WTC11 (cell line): ENCODE measurements around the gene WWOX. TPM values are rescaled to one million over a fixed set of nuclear protein-coding genes. Genes with fewer than 3 reads are reported as not detected.

Experiments
- ATAC-seq: fragments of 200-7000 bp; cut with Tn5 transposase; 2 replicates; pipeline ENCODE4 v1.10.0; 2021; ENCODE audit warnings: mild to moderate bottlenecking, moderate library complexity
- CTCF ChIA-PET: fragments of 300-600 bp; sonication (Branson Sonifier 250); formaldehyde crosslinking; loops from one replicate; lab custom pipeline; 2021; ENCODE audit warnings: antibody characterized with exemption; lab: Charles Lee
- POLR2A ChIA-PET: fragments of 350-600 bp; sonication (Branson Sonifier 250); formaldehyde crosslinking; loops from one replicate; lab custom pipeline; 2021; ENCODE audit warnings: antibody characterized with exemption; lab: Charles Lee
- DNase-seq: peaks from one replicate; pipeline ENCODE4 v3.0.0; 2021; ENCODE audit warnings: low spot score
- H3K27ac Mint-ChIP-seq: 2 replicates; pipeline ENCODE4 v1.8.0; 2021; ENCODE audit warnings: mixed read lengths
- H3K27me3 Mint-ChIP-seq: 2 replicates; pipeline ENCODE4 v1.8.0; 2021; ENCODE audit warnings: low read depth, mild to moderate bottlenecking, moderate library complexity, mixed read lengths
- H3K36me3 Mint-ChIP-seq: 2 replicates; pipeline ENCODE4 v1.8.0; 2021; ENCODE audit warnings: mixed read lengths
- H3K4me1 Mint-ChIP-seq: 2 replicates; pipeline ENCODE4 v1.8.0; 2022; ENCODE audit warnings: mixed read lengths
- H3K4me3 Mint-ChIP-seq: 2 replicates; pipeline ENCODE4 v1.8.0; 2021; ENCODE audit warnings: mild to moderate bottlenecking, moderate library complexity, mixed read lengths
- H3K9me3 Mint-ChIP-seq: 2 replicates; pipeline ENCODE4 v1.8.0; 2021; ENCODE audit warnings: mixed read lengths
- ETV6 ChIP-seq: sonication (generic); formaldehyde crosslinking; IDR thresholded peaks from 2 replicates; pipeline ENCODE4 v1.8.1; 2022; ENCODE audit warnings: mild to moderate bottlenecking, missing genetic modification reagents
- FOXP4 ChIP-seq: sonication (generic); formaldehyde crosslinking; IDR thresholded peaks from 2 replicates; pipeline ENCODE4 v1.8.0; 2022; ENCODE audit warnings: mild to moderate bottlenecking, missing genetic modification reagents
- GRHL2 ChIP-seq: fragments of 250-450 bp; sonication (Bioruptor Pico); IDR thresholded peaks from 2 replicates; pipeline ENCODE4 v1.8.0; 2022; ENCODE audit warnings: mild to moderate bottlenecking, moderate library complexity; ENCODE audit not compliant: insufficient replicate concordance, severe bottlenecking
- HMGXB4 ChIP-seq: sonication (generic); formaldehyde crosslinking; IDR thresholded peaks from 2 replicates; pipeline ENCODE4 v1.8.1; 2023; ENCODE audit warnings: mild to moderate bottlenecking, moderate library complexity, missing genetic modification reagents
- KAT7 ChIP-seq: sonication (generic); formaldehyde crosslinking; IDR thresholded peaks from 2 replicates; pipeline ENCODE4 v1.8.1; 2023; ENCODE audit warnings: missing genetic modification reagents, mild to moderate bottlenecking, borderline replicate concordance
- PRRX2 ChIP-seq: fragments of 250-450 bp; sonication (Bioruptor Pico); IDR thresholded peaks from 2 replicates; pipeline ENCODE4 v1.8.0; 2021; ENCODE audit warnings: mild to moderate bottlenecking
- STAT6 ChIP-seq: sonication (generic); formaldehyde crosslinking; conservative IDR thresholded peaks from 2 replicates; pipeline ENCODE4 v1.8.1; 2023; ENCODE audit warnings: mild to moderate bottlenecking, low read depth, missing genetic modification reagents, moderate library complexity
- USF1 ChIP-seq: sonication (generic); formaldehyde crosslinking; IDR thresholded peaks from 2 replicates; pipeline ENCODE4 v1.8.0; 2022; ENCODE audit warnings: mild to moderate bottlenecking, missing genetic modification reagents
- ZNF425 ChIP-seq: fragments of 250-450 bp; sonication (Bioruptor Pico); conservative IDR thresholded peaks from 2 replicates; pipeline ENCODE4 v1.9.0; 2021; ENCODE audit warnings: mild to moderate bottlenecking
- total RNA-seq: library from RNA; stranded (reverse); gene quantifications from 3 replicates; pipeline ENCODE4 v1.2.3, GENCODE V29; 2021

WWOX gene
- total RNA-seq, 1 experiment from 2014 or later, result 15.7 TPM

- TF ChIP-seq ZNF425 (CRISPR knock-in tag) (no peak), ETV6 (CRISPR knock-in tag) (no peak)
- TF ChIP-seq, all 79 proteins: peak for 0
These were observed 655.3 kb downstream of the WWOX start (continued) for GRCh38 chr16:78754713-78755112.

- TF ChIP-seq GRHL2 (no peak), PRRX2 (CRISPR knock-in tag) (no peak), FOXP4 (CRISPR knock-in tag) (no peak), ZNF425 (CRISPR knock-in tag) (no peak), USF1 (CRISPR knock-in tag) (no peak), KAT7 (CRISPR knock-in tag) (no peak), HMGXB4 (CRISPR knock-in tag) (no peak), STAT6 (CRISPR knock-in tag) (no peak)
- ATAC-seq (no peak), DNase-seq (no peak)
- Mint-ChIP-seq H3K27ac (no peak overlapping the region), H3K36me3 (no peaks in the 10 kb centered on the region), H3K4me3 (no peak overlapping the region), H3K27me3 (no peaks in the 10 kb centered on the region), H3K9me3 (no peaks in the 10 kb centered on the region), H3K4me1 (no peaks in the 10 kb centered on the region)
- CTCF ChIA-PET, result interaction anchor here (0.9 kb wide), 1 partner anchor 15 kb away, joined by 3 read pairs; no protein-coding TSS in a partner anchor
- POLR2A ChIA-PET, result no interaction called here
These were observed 656.6 kb downstream of the WWOX start for GRCh38 chr16:78755751-78756661.
